ENCODE data around the gene TMOD1.

The TMOD1 gene

DNA sequence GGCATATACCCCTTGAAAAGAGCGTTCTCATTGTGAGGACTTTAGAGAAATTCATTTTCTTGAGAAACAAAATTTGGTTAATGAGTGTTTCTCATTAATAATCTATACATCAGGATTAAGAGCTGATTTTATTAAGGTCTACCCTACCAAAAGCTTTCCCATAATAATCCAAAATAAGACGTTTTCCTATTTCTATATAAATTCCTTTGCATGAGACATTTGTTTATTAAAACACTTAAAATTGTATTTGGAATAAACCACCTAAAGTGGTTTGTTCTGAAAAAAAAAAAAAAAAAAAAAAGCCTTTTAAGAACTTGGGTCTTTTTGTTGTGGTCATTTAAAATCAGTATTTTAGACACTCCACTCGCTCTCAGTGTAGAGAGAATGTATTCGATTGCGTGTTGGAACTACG, 695 bp upstream of the TMOD1 start:
- H3K9ac ChIP-seq (ENCODE audit: low read depth, low read length): no peak overlapping the region

DNA sequence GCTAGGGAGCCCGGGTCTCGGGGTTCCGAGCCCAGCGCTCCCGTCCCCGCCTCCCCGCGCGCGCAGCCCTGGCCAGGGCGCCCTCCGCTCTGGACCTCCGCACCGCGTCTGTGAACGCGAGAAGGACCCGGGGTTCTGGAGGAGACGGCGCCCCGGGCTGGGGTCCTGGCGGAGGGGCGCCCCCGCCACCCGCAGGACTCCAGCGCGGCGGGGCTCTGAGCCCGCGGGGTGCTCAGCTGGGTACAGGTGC, 431 bp downstream of the TMOD1 start:
- Histone ChIP-seq H3K9ac (ENCODE audit: low read depth, low read length) (no peak overlapping the region), H3K4me1 (ENCODE audit: control insufficient read depth, insufficient read depth, low read length) (no peaks in the 10 kb centered on the region), H3K27me3 (ENCODE audit: control insufficient read depth, insufficient read depth, low read length) (peaks cover 71% of the 10 kb centered on the region)

More for the DNA sequence above, 695 bp upstream of the TMOD1 start:
- Histone ChIP-seq H3K4me3 (ENCODE audit: low read depth, low read length) (peak overlapping the region; percentile 55), H3K4me1 (ENCODE audit: control insufficient read depth, insufficient read depth, low read length) (no peaks in the 10 kb centered on the region), H3K9me3 (ENCODE audit: control insufficient read depth, insufficient read depth, low read length) (no peaks in the 10 kb centered on the region), H3K27me3 (ENCODE audit: control insufficient read depth, insufficient read depth, low read length) (peaks cover 62% of the 10 kb centered on the region), H3K36me3 (ENCODE audit: control insufficient read depth, insufficient read depth, low read length) (no peaks in the 10 kb centered on the region)

DNA sequence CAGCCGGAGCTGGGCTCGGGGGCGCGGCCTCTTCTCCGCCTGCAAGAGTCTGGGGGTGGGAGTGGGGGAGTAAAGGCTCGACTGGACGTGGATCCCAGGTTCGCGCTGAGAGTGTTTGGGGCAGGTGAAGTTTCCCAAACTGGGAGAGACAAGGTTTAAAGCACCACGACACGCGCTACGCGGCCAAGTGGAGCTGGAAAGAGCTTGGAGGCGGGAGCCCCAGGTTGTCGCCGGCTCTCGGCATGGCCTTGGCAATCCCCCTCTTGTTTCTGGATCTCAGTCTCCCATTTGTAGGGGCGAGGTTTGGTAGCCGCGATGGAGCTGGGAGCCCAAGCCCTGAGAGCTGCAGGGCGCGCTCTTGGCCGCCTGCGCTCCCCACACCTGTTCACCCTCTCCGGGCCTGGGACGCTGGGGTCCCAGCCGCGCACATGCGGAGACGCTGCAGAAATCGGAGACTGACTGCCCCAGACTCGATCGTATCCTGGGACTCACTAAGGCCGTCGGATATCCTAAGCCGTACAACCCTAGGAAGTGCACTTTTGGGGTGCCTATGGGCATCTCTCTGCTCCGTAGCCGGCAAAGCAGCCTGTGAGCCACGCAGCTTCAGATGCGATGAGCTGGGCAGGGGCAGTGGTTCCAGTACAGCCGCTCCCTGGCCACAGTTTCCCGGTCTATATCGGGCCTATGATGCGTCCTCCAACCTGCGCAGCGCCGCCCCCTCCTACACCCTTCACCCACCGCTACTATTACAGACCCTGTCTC, 937 bp downstream of the TMOD1 start:
- H3K4me1 ChIP-seq (ENCODE audit: control insufficient read depth, insufficient read depth, low read length): no peaks in the 10 kb centered on the region
- H3K4me3 ChIP-seq (ENCODE audit: low read depth, low read length): peak overlapping the region; percentile 78
- H3K9ac ChIP-seq (ENCODE audit: low read depth, low read length): peak overlapping the region; percentile 32

More for the DNA sequence above, 431 bp downstream of the TMOD1 start:
- Histone ChIP-seq H3K9me3 (ENCODE audit: control insufficient read depth, insufficient read depth, low read length) (no peaks in the 10 kb centered on the region), H3K36me3 (ENCODE audit: control insufficient read depth, insufficient read depth, low read length) (no peaks in the 10 kb centered on the region), H3K4me3 (ENCODE audit: low read depth, low read length) (peak overlapping the region; percentile 78)

DNA sequence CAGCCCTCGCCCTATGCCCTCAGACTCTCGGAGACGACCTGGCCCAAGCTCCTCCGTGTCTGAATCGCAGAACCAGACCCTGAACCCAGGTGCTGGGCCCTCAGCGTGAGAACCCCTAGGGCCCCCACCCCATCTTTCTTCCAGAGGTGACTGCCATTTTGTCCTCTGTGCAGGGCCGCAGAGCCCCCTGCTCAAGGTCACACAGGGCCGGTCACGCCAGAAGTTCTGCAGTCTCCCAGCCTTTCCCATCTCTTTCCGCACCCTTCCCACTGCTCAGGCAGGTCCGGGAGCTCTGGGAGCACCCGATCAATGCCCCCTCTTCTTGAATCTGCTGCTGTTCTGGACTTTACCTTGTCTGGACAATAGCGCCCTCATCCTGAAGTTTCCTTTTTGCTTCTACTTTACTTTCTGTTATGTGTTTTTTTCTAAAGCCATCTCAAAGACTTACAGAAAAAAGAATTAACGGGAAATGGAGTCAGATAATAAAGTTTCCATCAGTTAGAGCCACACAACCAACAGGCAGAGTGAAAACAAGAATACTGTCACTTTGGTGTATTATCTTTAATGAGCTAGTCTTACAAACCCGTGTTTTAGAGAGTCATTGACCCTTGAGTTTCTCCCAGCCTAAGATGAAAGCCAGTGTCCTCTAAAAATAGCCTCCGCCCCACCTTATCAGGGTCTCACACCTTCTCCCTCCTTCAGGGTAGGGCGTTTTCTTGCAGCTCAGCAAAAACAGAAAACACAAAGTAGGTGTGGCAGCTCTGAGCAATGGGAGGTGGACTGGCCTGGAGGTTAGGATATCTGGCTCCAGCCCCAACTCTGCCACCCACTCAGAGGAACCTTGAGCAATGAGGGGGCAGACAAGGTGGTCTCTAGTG, 1.8 kb downstream of the TMOD1 start:
- Histone ChIP-seq H3K9ac (ENCODE audit: low read depth, low read length) (peak overlapping the region; percentile 29), H3K4me3 (ENCODE audit: low read depth, low read length) (peak overlapping the region; percentile 78), H3K27me3 (ENCODE audit: control insufficient read depth, insufficient read depth, low read length) (peaks cover 71% of the 10 kb centered on the region)

More for the DNA sequence above, 937 bp downstream of the TMOD1 start:
- H3K36me3 ChIP-seq (ENCODE audit: control insufficient read depth, insufficient read depth, low read length): no peaks in the 10 kb centered on the region
- H3K9me3 ChIP-seq (ENCODE audit: control insufficient read depth, insufficient read depth, low read length): no peaks in the 10 kb centered on the region
- H3K27me3 ChIP-seq (ENCODE audit: control insufficient read depth, insufficient read depth, low read length): peaks cover 71% of the 10 kb centered on the region

DNA sequence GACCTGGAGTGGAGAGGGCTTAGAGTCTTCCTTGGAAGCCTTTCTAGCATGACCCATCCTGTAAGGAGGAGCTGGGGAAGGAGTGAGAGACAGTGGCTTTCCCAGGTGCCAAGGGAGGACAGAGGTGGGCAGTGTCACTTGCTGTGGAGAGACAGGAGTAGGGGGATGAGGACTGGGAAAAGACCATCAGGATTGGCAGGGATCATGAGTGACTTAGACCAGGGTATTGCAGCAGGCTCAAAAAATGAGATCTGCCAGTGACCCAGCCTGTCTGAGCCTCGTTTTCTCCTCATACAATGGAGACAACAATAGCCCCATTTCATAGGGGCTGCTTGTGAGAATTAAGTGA, 2.4 kb downstream of the TMOD1 start:
- no peak overlapping the region for H3K4me3 ChIP-seq (ENCODE audit: low read depth, low read length)
- no peaks in the 10 kb centered on the region for H3K9me3 ChIP-seq (ENCODE audit: control insufficient read depth, insufficient read depth, low read length)
- H3K36me3 ChIP-seq (ENCODE audit: control insufficient read depth, insufficient read depth, low read length): no peaks in the 10 kb centered on the region
- H3K27me3 ChIP-seq (ENCODE audit: control insufficient read depth, insufficient read depth, low read length): peaks cover 71% of the 10 kb centered on the region
- H3K4me1 ChIP-seq (ENCODE audit: control insufficient read depth, insufficient read depth, low read length): no peaks in the 10 kb centered on the region
- H3K9ac ChIP-seq (ENCODE audit: low read depth, low read length): no peak overlapping the region

More for the DNA sequence above, 1.8 kb downstream of the TMOD1 start:
- Histone ChIP-seq H3K4me1 (ENCODE audit: control insufficient read depth, insufficient read depth, low read length) (no peaks in the 10 kb centered on the region), H3K9me3 (ENCODE audit: control insufficient read depth, insufficient read depth, low read length) (no peaks in the 10 kb centered on the region), H3K36me3 (ENCODE audit: control insufficient read depth, insufficient read depth, low read length) (no peaks in the 10 kb centered on the region)

DNA sequence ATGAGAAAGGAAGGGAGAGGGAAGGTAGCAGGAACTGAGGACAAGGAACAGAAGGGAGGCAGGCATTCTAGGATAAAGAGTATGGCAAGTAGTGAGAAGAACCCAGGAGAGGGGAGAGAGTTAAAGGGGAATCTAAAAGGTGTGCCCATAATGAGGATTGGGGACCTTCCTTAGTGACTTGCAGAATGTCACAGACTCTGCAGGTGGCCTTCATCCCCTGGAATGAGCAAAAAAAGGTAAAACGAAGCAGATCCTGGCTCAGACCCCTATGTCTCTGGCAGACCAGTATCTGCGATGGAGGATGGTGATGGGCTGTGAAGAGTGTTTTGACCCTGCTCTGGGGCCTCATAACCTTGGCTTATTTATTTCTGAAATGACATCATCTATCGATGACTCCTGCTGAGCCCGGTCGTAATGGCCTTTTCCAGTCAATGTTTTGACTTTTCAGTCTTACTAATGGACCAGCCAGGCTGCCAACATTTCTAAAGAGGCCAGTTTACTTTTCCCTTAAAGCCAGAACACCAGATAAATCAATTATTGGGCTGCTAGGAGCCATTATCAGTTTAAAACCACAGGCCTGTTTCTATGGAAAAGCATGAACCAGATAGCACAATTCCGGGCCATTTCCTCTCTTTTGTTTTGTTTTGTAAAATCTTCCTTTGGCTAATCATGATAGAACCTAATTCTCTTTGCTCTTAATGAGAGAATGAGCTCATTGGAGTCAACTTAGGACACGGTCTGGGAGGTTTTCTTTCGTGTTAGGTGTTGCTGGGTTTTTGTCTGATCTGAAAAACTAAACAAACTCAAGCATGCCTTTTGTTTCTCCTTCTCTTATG, 3.1 kb downstream of the TMOD1 start:
- H3K9ac ChIP-seq (ENCODE audit: low read depth, low read length): no peak overlapping the region
- H3K4me3 ChIP-seq (ENCODE audit: low read depth, low read length): no peak overlapping the region
- peaks cover 66% of the 10 kb centered on the region for H3K27me3 ChIP-seq (ENCODE audit: control insufficient read depth, insufficient read depth, low read length)
- no peaks in the 10 kb centered on the region for H3K36me3 ChIP-seq (ENCODE audit: control insufficient read depth, insufficient read depth, low read length)
- H3K4me1 ChIP-seq (ENCODE audit: control insufficient read depth, insufficient read depth, low read length): no peaks in the 10 kb centered on the region
- H3K9me3 ChIP-seq (ENCODE audit: control insufficient read depth, insufficient read depth, low read length): no peaks in the 10 kb centered on the region

- H3K4me1 ChIP-seq (ENCODE audit: control insufficient read depth, insufficient read depth, low read length): no peaks in the 10 kb centered on the region
- H3K4me3 ChIP-seq (ENCODE audit: low read depth, low read length): no peak overlapping the region
- peaks cover 54% of the 10 kb centered on the region for H3K27me3 ChIP-seq (ENCODE audit: control insufficient read depth, insufficient read depth, low read length)
- no peaks in the 10 kb centered on the region for H3K9me3 ChIP-seq (ENCODE audit: control insufficient read depth, insufficient read depth, low read length)
- no peaks in the 10 kb centered on the region for H3K36me3 ChIP-seq (ENCODE audit: control insufficient read depth, insufficient read depth, low read length)
- no peak overlapping the region for H3K9ac ChIP-seq (ENCODE audit: low read depth, low read length)
Observed at GRCh38 chr9:97505845-97506244, 4.4 kb downstream of the TMOD1 start.

GRCh38 chr9:97506306-97506705, 4.8 kb downstream of the TMOD1 start:
- no peaks in the 10 kb centered on the region for H3K9me3 ChIP-seq (ENCODE audit: control insufficient read depth, insufficient read depth, low read length)
- peaks cover 49% of the 10 kb centered on the region for H3K27me3 ChIP-seq (ENCODE audit: control insufficient read depth, insufficient read depth, low read length)

DNA sequence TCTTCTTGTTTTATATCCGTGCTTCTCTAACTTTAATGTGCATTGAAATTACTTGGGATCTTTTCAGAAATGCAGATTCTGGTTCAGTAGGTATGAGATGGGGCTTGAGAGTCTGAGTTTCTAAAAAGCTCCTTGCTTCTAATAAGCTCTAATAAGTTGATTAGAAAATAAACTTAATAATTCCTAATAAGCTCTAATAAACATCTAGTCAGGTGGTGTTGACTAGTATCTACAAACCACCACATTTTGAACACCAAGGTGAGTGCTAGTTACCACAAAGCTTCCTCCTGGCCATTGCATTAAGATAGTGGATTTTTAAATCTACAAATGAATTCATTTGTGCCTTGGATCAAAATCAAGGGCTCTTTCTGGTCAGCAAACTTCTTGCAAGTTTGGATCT, 5.3 kb downstream of the TMOD1 start:
- no peaks in the 10 kb centered on the region for H3K36me3 ChIP-seq (ENCODE audit: control insufficient read depth, insufficient read depth, low read length)
- peaks cover 48% of the 10 kb centered on the region for H3K27me3 ChIP-seq (ENCODE audit: control insufficient read depth, insufficient read depth, low read length)
- no peaks in the 10 kb centered on the region for H3K4me1 ChIP-seq (ENCODE audit: control insufficient read depth, insufficient read depth, low read length)

More at GRCh38 chr9:97506306-97506705, 4.8 kb downstream of the TMOD1 start:
- Histone ChIP-seq H3K9ac (ENCODE audit: low read depth, low read length) (no peak overlapping the region), H3K36me3 (ENCODE audit: control insufficient read depth, insufficient read depth, low read length) (no peaks in the 10 kb centered on the region), H3K4me1 (ENCODE audit: control insufficient read depth, insufficient read depth, low read length) (no peaks in the 10 kb centered on the region), H3K4me3 (ENCODE audit: low read depth, low read length) (no peak overlapping the region)

GRCh38 chr9:97507428-97507984, 6.0 kb downstream of the TMOD1 start:
- Histone ChIP-seq H3K27me3 (ENCODE audit: control insufficient read depth, insufficient read depth, low read length) (peaks cover 41% of the 10 kb centered on the region), H3K9me3 (ENCODE audit: control insufficient read depth, insufficient read depth, low read length) (no peaks in the 10 kb centered on the region), H3K36me3 (ENCODE audit: control insufficient read depth, insufficient read depth, low read length) (no peaks in the 10 kb centered on the region), H3K9ac (ENCODE audit: low read depth, low read length) (no peak overlapping the region), H3K4me1 (ENCODE audit: control insufficient read depth, insufficient read depth, low read length) (no peaks in the 10 kb centered on the region), H3K4me3 (ENCODE audit: low read depth, low read length) (no peak overlapping the region)

More for the DNA sequence above, 5.3 kb downstream of the TMOD1 start:
- Histone ChIP-seq H3K4me3 (ENCODE audit: low read depth, low read length) (no peak overlapping the region), H3K9ac (ENCODE audit: low read depth, low read length) (no peak overlapping the region), H3K9me3 (ENCODE audit: control insufficient read depth, insufficient read depth, low read length) (no peaks in the 10 kb centered on the region)

DNA sequence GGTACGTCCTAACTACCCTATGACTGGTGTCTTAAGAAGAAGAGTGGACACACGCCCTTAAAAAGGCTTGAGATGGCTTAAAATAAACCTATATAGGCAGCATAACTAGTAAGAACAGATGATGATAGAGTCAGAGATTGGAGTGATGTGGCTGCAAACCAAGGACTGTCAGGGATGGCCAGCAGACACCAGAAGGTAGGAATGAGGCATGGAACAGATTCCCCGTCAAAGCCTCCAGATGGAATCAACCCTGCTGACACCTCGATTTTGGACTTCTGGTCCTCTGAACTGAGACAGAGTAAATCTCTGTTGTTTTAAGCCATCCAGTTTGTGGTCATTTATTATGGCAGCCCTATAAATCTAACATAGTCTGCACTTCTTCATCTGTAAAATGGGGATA, 7.4 kb downstream of the TMOD1 start:
- no peak overlapping the region for H3K4me3 ChIP-seq (ENCODE audit: low read depth, low read length)
- peaks cover 27% of the 10 kb centered on the region for H3K27me3 ChIP-seq (ENCODE audit: control insufficient read depth, insufficient read depth, low read length)
- no peaks in the 10 kb centered on the region for H3K4me1 ChIP-seq (ENCODE audit: control insufficient read depth, insufficient read depth, low read length)
- no peaks in the 10 kb centered on the region for H3K36me3 ChIP-seq (ENCODE audit: control insufficient read depth, insufficient read depth, low read length)
- no peaks in the 10 kb centered on the region for H3K9me3 ChIP-seq (ENCODE audit: control insufficient read depth, insufficient read depth, low read length)
- no peak overlapping the region for H3K9ac ChIP-seq (ENCODE audit: low read depth, low read length)
